ENCODE data around the gene MAGI3.

The MAGI3 gene

GRCh38 chr1:113579256-113580018, 189.1 kb downstream of the MAGI3 start:
- no peaks in the 10 kb centered on the region for H3K27me3 ChIP-seq (ENCODE audit: insufficient read depth, low read length, poor library complexity, severe bottlenecking)
- H3K79me2 ChIP-seq (ENCODE audit: insufficient read depth, low read length), result no peaks in the 10 kb centered on the region
- no peaks in the 10 kb centered on the region; the same call in 1 of the 2 replicates for H3K36me3 ChIP-seq (ENCODE audit: insufficient read depth, low read length)
- no peak overlapping the region for H2AFZ ChIP-seq (ENCODE audit: low read length)
- H3K4me3 ChIP-seq (ENCODE audit: low read length, poor library complexity, severe bottlenecking), result no peak overlapping the region
- H3K9ac ChIP-seq (ENCODE audit: low read depth, low read length, poor library complexity, severe bottlenecking), result no peak overlapping the region
- no peaks in the 10 kb centered on the region for H3F3A ChIP-seq (ENCODE audit: low read depth)
- H3K4me2 ChIP-seq (ENCODE audit: low read depth, low read length, poor library complexity, severe bottlenecking), result no peak overlapping the region
- H3K9me3 ChIP-seq (ENCODE audit: insufficient read depth, low read depth, low read length), result no peaks in the 10 kb centered on the region
- TF ChIP-seq EZH2phosphoT487 (IDR thresholded peaks at IDR 0.05; ENCODE audit: borderline replicate concordance) (no peak), CTCF (conservative IDR thresholded peaks at IDR 0.05; ENCODE audit: low read length) (no peak)
- H4K20me1 ChIP-seq (ENCODE audit: insufficient read depth, low read length, poor library complexity, severe bottlenecking), result no peaks in the 10 kb centered on the region
- no peaks in the 10 kb centered on the region for H3K4me1 ChIP-seq (ENCODE audit: insufficient read depth, low read length, poor library complexity, severe bottlenecking)
- H3K9me2 ChIP-seq (replicated peaks; ENCODE audit: low read depth, low read length), result no peaks in the 10 kb centered on the region

GRCh38 chr1:113581323-113581722, 191.0 kb downstream of the MAGI3 start:
- Histone ChIP-seq H3K4me2 (ENCODE audit: low read depth, low read length, poor library complexity, severe bottlenecking) (no peak overlapping the region), H3K9me3 (ENCODE audit: insufficient read depth, low read depth, low read length) (no peaks in the 10 kb centered on the region), H3K36me3 (ENCODE audit: insufficient read depth, low read length) (peaks cover 9% of the 10 kb centered on the region), H3F3A (ENCODE audit: low read depth) (no peaks in the 10 kb centered on the region), H3K9me2 (replicated peaks; ENCODE audit: low read depth, low read length) (no peaks in the 10 kb centered on the region), H3K9ac (ENCODE audit: low read depth, low read length, poor library complexity, severe bottlenecking) (no peak overlapping the region), H3K4me1 (ENCODE audit: insufficient read depth, low read length, poor library complexity, severe bottlenecking) (no peaks in the 10 kb centered on the region), H2AFZ (ENCODE audit: low read length) (no peak overlapping the region), H3K4me3 (ENCODE audit: low read length, poor library complexity, severe bottlenecking) (no peak overlapping the region), H4K20me1 (ENCODE audit: insufficient read depth, low read length, poor library complexity, severe bottlenecking) (no peaks in the 10 kb centered on the region), H3K27me3 (ENCODE audit: insufficient read depth, low read length, poor library complexity, severe bottlenecking) (no peaks in the 10 kb centered on the region), H3K79me2 (ENCODE audit: insufficient read depth, low read length) (no peaks in the 10 kb centered on the region)
- TF ChIP-seq EZH2phosphoT487 (IDR thresholded peaks at IDR 0.05; ENCODE audit: borderline replicate concordance), result no peak

DNA sequence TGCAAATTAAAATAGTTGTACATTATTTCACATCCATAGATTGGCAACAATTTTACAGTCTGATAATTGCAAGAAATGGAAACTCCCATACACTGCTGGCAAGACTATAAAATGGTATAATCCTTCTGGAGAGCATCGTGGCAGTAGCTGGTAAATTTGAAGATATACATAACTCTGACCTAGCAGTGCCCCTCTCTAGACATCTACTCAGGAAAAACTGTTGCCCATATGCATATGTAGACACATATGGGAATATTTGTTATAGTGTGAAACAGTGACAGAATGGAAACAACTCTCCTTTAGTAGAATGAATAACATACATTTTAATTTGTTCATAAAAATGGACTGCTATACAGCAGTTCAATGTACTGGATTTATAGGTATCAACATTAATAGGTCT, 191.8 kb downstream of the MAGI3 start:
- Histone ChIP-seq H3K9ac (ENCODE audit: low read depth, low read length, poor library complexity, severe bottlenecking) (no peak overlapping the region), H3K36me3 (ENCODE audit: insufficient read depth, low read length) (peaks cover 9% of the 10 kb centered on the region)

GRCh38 chr1:113587475-113587874, 197.2 kb downstream of the MAGI3 start:
- no peak overlapping the region for H3K4me3 ChIP-seq (ENCODE audit: low read length, poor library complexity, severe bottlenecking)
- H4K20me1 ChIP-seq (ENCODE audit: insufficient read depth, low read length, poor library complexity, severe bottlenecking), result no peaks in the 10 kb centered on the region
- no peaks in the 10 kb centered on the region for H3F3A ChIP-seq (ENCODE audit: low read depth)
- no peak for TF ChIP-seq EZH2phosphoT487 (IDR thresholded peaks at IDR 0.05; ENCODE audit: borderline replicate concordance)
- no peak for TF ChIP-seq CTCF (conservative IDR thresholded peaks at IDR 0.05; ENCODE audit: low read length)
- no peaks in the 10 kb centered on the region for H3K9me3 ChIP-seq (ENCODE audit: insufficient read depth, low read depth, low read length)
- H3K27me3 ChIP-seq (ENCODE audit: insufficient read depth, low read length, poor library complexity, severe bottlenecking), result no peaks in the 10 kb centered on the region
- H3K79me2 ChIP-seq (ENCODE audit: insufficient read depth, low read length), result no peaks in the 10 kb centered on the region
- H3K9me2 ChIP-seq (replicated peaks; ENCODE audit: low read depth, low read length), result 0 out of 2 replicates have a peak, but pooled peaks cover 4% of the 10 kb centered on the region
- no peaks in the 10 kb centered on the region for H3K4me1 ChIP-seq (ENCODE audit: insufficient read depth, low read length, poor library complexity, severe bottlenecking)
- peaks cover 9% of the 10 kb centered on the region; the same call in 1 of the 2 replicates for H3K36me3 ChIP-seq (ENCODE audit: insufficient read depth, low read length)
- no peak overlapping the region for H2AFZ ChIP-seq (ENCODE audit: low read length)
- no peak overlapping the region for H3K9ac ChIP-seq (ENCODE audit: low read depth, low read length, poor library complexity, severe bottlenecking)
- H3K4me2 ChIP-seq (ENCODE audit: low read depth, low read length, poor library complexity, severe bottlenecking), result no peak overlapping the region

More for the DNA sequence above, 191.8 kb downstream of the MAGI3 start:
- Histone ChIP-seq H2AFZ (ENCODE audit: low read length) (no peak overlapping the region), H4K20me1 (ENCODE audit: insufficient read depth, low read length, poor library complexity, severe bottlenecking) (no peaks in the 10 kb centered on the region), H3K9me3 (ENCODE audit: insufficient read depth, low read depth, low read length) (no peaks in the 10 kb centered on the region), H3K4me3 (ENCODE audit: low read length, poor library complexity, severe bottlenecking) (no peak overlapping the region), H3K9me2 (replicated peaks; ENCODE audit: low read depth, low read length) (no peaks in the 10 kb centered on the region), H3K79me2 (ENCODE audit: insufficient read depth, low read length) (no peaks in the 10 kb centered on the region), H3F3A (ENCODE audit: low read depth) (no peaks in the 10 kb centered on the region), H3K4me1 (ENCODE audit: insufficient read depth, low read length, poor library complexity, severe bottlenecking) (no peaks in the 10 kb centered on the region), H3K4me2 (ENCODE audit: low read depth, low read length, poor library complexity, severe bottlenecking) (no peak overlapping the region), H3K27me3 (ENCODE audit: insufficient read depth, low read length, poor library complexity, severe bottlenecking) (no peaks in the 10 kb centered on the region)
- TF ChIP-seq EZH2phosphoT487 (IDR thresholded peaks at IDR 0.05; ENCODE audit: borderline replicate concordance), result no peak

Measured in Loucy (cell line).